ENCODE measurements around the gene CCT8L2.
"Not testable (repeated sequence)": the region's sequence is repeated elsewhere in the genome, so short reads cannot be mapped to it uniquely, and the experiment has no call there.

The CCT8L2 gene

GRCh38 chr22:16557511-16557910, 35.1 kb downstream of the CCT8L2 start:
- not testable (repeated sequence) for FAIRE-seq

GRCh38 chr22:16555077-16555994, 37.3 kb downstream of the CCT8L2 start:
- not testable (repeated sequence) for FAIRE-seq

- not testable (repeated sequence) for FAIRE-seq
Observed at GRCh38 chr22:16543310-16543709, 49.3 kb downstream of the CCT8L2 start.

Data from A204.1 (cell line).